K562 (cell line): ENCODE results near the gene DBNDD1. TPM values are rescaled to one million over a fixed set of nuclear protein-coding genes. Genes with fewer than 3 reads are reported as not detected.

Source experiments
- CBFA2T2 ChIP-seq: fragments of 450-650 bp; conservative IDR thresholded peaks from 2 replicates; pipeline ENCODE4 v1.6.1; 2017; ENCODE audit warnings: mild to moderate bottlenecking
- CREB1 ChIP-seq, 2 experiments: sonication (generic) in 1 of 2; formaldehyde crosslinking in 1 of 2; IDR thresholded peaks; 2 replicates each; pipeline versions ENCODE4 v1.6.1 to v1.8.0; 2012 to 2022; ENCODE audit warnings: inconsistent platforms in 1 of 2, mild to moderate bottlenecking in 1 of 2, missing genetic modification reagents in 1 of 2, moderate library complexity in 1 of 2
- JUN ChIP-seq, 2 experiments: sonication (generic) in 1 of 2; formaldehyde crosslinking in 1 of 2; IDR thresholded peaks; 2 replicates each; pipeline versions ENCODE4 v1.6.1 to v1.8.0; 2012 to 2022; ENCODE audit warnings: borderline replicate concordance in 2 of 2, mild to moderate bottlenecking in 2 of 2, improper control_type of control experiment in 1 of 2, low read depth in 1 of 2, low read length in 1 of 2, missing genetic modification reagents in 1 of 2
- KAT8 ChIP-seq: fragments of 450-650 bp; IDR thresholded peaks from 2 replicates; pipeline ENCODE4 v1.6.1; 2016; ENCODE audit warnings: low read depth, mild to moderate bottlenecking
- KDM2B ChIP-seq: fragments of 250-450 bp; sonication (Bioruptor Pico); IDR thresholded peaks from 2 replicates; pipeline ENCODE4 v1.8.0; 2021; ENCODE audit warnings: mild to moderate bottlenecking, moderate library complexity
- PRMT5 ChIP-seq: sonication (generic); formaldehyde crosslinking; IDR thresholded peaks from 2 replicates; pipeline ENCODE4 v1.5.0; 2020; ENCODE audit warnings: missing genetic modification reagents
- RUNX1 ChIP-seq: sonication (generic); IDR thresholded peaks from 2 replicates; pipeline ENCODE4 v1.6.1; 2016; ENCODE audit warnings: antibody characterized with exemption, low read depth
- STAG1 ChIP-seq: sonication (generic); formaldehyde crosslinking; IDR thresholded peaks from 2 replicates; pipeline ENCODE4 v1.5.0; 2020; ENCODE audit warnings: missing genetic modification reagents, borderline replicate concordance
- TCF7L2 ChIP-seq: fragments of 150-350 bp; IDR thresholded peaks from 2 replicates; pipeline ENCODE4 v1.6.1; 2016; ENCODE audit warnings: low read depth, mild to moderate bottlenecking, low read length, moderate library complexity
- TEAD1 ChIP-seq, 2 experiments: fragments of 450-650 bp in 1 of 2; sonication (generic) in 1 of 2; formaldehyde crosslinking; IDR thresholded peaks; 2 replicates each; pipeline versions ENCODE4 v1.4.0 to v1.8.0; 2020 to 2022; ENCODE audit warnings: mild to moderate bottlenecking in 2 of 2, missing genetic modification reagents in 1 of 2
- TRIM28 ChIP-seq: fragments of 450-650 bp; IDR thresholded peaks from 2 replicates; pipeline ENCODE4 v1.6.1; 2017
- TSC22D4 ChIP-seq: fragments of 450-650 bp; IDR thresholded peaks from 2 replicates; pipeline ENCODE4 v1.6.1; 2016; ENCODE audit warnings: missing genetic modification characterization, missing biosample characterization, control low read depth
- ZBTB8A ChIP-seq: fragments of 450-650 bp; IDR thresholded peaks from 2 replicates; pipeline ENCODE4 v1.6.1; 2018; ENCODE audit warnings: mild to moderate bottlenecking, moderate library complexity; ENCODE audit not compliant: partially characterized antibody
- ZNF12 ChIP-seq: sonication (generic); formaldehyde crosslinking; IDR thresholded peaks from 2 replicates; pipeline ENCODE4 v1.4.0; 2020; ENCODE audit warnings: mild to moderate bottlenecking, missing genetic modification reagents
- ZNF3 ChIP-seq: fragments of 250-450 bp; sonication (Bioruptor Pico); IDR thresholded peaks from 2 replicates; pipeline ENCODE4 v1.5.0; 2021; ENCODE audit warnings: mild to moderate bottlenecking, moderate library complexity
- ZNF830 ChIP-seq: fragments of 250-450 bp; sonication (Bioruptor Pico); IDR thresholded peaks from 2 replicates; pipeline ENCODE4 v1.5.0; 2021; ENCODE audit warnings: mild to moderate bottlenecking
- polyA plus RNA-seq, 8 experiments: library from polyadenylated mRNA; depleted of rRNA in 4 of 8; stranded (reverse) in 5 of 8; unstranded in 3 of 8; fragments of >200 nt; fragmentation: Nextera tagmentation in 2 of 8; fragmentation: Illumina TruSeq in 1 of 8; extraction: Ambion mirVana in 2 of 8; extraction: Trizol in 1 of 8; gene quantifications; 2 replicates each; pipeline versions ENCODE4 v1.2.1 to v1.2.3, GENCODE V29; 2011 to 2014; ENCODE audit warnings: inconsistent platforms in 1 of 8, missing spikeins in 1 of 8
- total RNA-seq, 7 experiments: library from RNA; depleted of rRNA in 6 of 7; stranded (reverse); fragments of >200 nt in 6 of 7; fragmentation: Illumina TruSeq in 2 of 7; extraction: Trizol in 2 of 7; gene quantifications; 2 replicates each; pipeline versions ENCODE4 v1.2.1 to v1.2.3, GENCODE V29; 2011 to 2021; ENCODE audit warnings: low replicate concordance in 1 of 7
- TF ChIP-seq, protein P1 (sequence below), 2 experiments: fragments of 450-650 bp; IDR thresholded peaks; 2 replicates each; pipeline ENCODE4 v1.6.1; 2016
- TF ChIP-seq, protein P2 (sequence below): fragments of 250-450 bp; sonication (Bioruptor Pico); IDR thresholded peaks from 2 replicates; pipeline ENCODE4 v1.5.0; 2022; ENCODE audit warnings: mild to moderate bottlenecking
- TF ChIP-seq, protein P3 (sequence below): fragments of 450-650 bp; formaldehyde crosslinking; conservative IDR thresholded peaks from 2 replicates; pipeline ENCODE4 v1.4.0; 2022; ENCODE audit warnings: mild to moderate bottlenecking, missing genetic modification characterization
- TF ChIP-seq, protein P4 (sequence below), 3 experiments: fragments of 200-800 bp in 1 of 3; sonication (Bioruptor generic) in 1 of 3; sonication (generic) in 1 of 3; formaldehyde crosslinking in 1 of 3; IDR thresholded peaks; 2 replicates each; pipeline versions ENCODE4 v1.6.1 to v1.8.0; 2016 to 2022; ENCODE audit warnings: mild to moderate bottlenecking in 2 of 3, missing compliant biosample characterization in 2 of 3, missing genetic modification characterization in 2 of 3, missing genetic modification reagents in 1 of 3

Gene DBNDD1
- total and polyA plus RNA-seq, 9 of the 15 experiments (the other 6 are each of a cell fraction or from before 2014, with no cell fraction given) = 0.55 to 13.0 (median 5.8) TPM

DNA sequence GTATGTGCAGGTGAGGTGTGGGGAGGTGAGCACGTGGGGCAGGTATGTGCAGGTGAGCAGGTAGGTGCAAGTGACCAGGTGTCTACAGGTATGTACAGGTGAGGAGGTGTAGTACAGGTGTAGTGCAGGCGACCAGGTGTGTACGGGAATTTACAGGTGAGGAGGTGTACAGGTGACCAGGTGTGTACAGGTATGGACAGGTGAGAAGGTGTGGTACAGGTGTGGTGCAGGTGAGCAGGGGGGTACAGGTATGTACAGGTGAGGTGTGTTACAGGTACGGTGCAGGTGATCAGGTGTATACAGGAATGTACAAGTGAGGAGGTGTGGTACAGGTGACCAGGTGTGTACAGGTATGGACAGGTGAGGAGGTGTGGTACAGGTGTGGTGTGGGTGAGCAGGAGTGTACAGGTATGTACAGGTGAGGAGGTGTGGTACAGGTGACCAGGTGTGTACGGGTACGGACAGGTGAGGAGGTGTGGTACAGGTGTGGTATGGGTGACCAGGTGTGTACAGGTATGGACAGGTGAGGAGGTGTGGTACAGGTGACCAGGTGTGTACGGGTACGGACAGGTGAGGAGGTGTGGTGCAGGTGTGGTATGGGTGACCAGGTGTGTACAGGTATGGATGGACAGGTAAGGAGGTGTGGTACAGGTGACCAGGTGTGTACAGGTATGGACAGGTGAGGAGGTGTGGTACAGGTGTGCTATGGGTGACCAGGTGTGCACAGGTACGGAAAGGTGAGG, 12.8 kb upstream of the DBNDD1 start (continued):
- no peak for TF ChIP-seq TRIM28
- no peak for TF ChIP-seq TCF7L2
- no peak for TF ChIP-seq KAT8
- no peak for TF ChIP-seq ZNF3
- no peak for TF ChIP-seq RUNX1
- no peak for TF ChIP-seq JUN (IDR thresholded peaks at IDR 0.05; ENCODE audit: borderline replicate concordance, low read depth, low read length)
- TF ChIP-seq JUN (CRISPR knock-in tag; IDR thresholded peaks at IDR 0.05; ENCODE audit: borderline replicate concordance) = peak; percentile 92; the same call in 1 of the 2 replicates
- TF ChIP-seq TSC22D4 (tag) = no peak
- no peak for TF ChIP-seq ZNF830 (CRISPR knock-in tag)
- peak; percentile 11 to 98; a peak in 2 of 4 replicates for TF ChIP-seq TEAD1 (CRISPR knock-in tag; IDR thresholded peaks at IDR 0.05)
- TF ChIP-seq, protein P1, sequence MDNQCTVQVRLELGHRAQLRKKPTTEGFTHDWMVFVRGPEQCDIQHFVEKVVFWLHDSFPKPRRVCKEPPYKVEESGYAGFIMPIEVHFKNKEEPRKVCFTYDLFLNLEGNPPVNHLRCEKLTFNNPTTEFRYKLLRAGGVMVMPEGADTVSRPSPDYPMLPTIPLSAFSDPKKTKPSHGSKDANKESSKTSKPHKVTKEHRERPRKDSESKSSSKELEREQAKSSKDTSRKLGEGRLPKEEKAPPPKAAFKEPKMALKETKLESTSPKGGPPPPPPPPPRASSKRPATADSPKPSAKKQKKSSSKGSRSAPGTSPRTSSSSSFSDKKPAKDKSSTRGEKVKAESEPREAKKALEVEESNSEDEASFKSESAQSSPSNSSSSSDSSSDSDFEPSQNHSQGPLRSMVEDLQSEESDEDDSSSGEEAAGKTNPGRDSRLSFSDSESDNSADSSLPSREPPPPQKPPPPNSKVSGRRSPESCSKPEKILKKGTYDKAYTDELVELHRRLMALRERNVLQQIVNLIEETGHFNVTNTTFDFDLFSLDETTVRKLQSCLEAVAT (IDR thresholded peaks at IDR 0.05) = 0 out of 4 replicates have a peak, but pooled peaks of 1 of the 2 experiments have one; percentile 57
- no peak for TF ChIP-seq CREB1 (IDR thresholded peaks at IDR 0.05)
- no peak for TF ChIP-seq CREB1 (CRISPR knock-in tag; IDR thresholded peaks at IDR 0.05)
- peak; percentile 78 for TF ChIP-seq CBFA2T2
- TF ChIP-seq ZBTB8A = no peak
- no peak; the same call in 1 of the 2 replicates for TF ChIP-seq ZNF12 (CRISPR knock-in tag)
- TF ChIP-seq, protein P2, sequence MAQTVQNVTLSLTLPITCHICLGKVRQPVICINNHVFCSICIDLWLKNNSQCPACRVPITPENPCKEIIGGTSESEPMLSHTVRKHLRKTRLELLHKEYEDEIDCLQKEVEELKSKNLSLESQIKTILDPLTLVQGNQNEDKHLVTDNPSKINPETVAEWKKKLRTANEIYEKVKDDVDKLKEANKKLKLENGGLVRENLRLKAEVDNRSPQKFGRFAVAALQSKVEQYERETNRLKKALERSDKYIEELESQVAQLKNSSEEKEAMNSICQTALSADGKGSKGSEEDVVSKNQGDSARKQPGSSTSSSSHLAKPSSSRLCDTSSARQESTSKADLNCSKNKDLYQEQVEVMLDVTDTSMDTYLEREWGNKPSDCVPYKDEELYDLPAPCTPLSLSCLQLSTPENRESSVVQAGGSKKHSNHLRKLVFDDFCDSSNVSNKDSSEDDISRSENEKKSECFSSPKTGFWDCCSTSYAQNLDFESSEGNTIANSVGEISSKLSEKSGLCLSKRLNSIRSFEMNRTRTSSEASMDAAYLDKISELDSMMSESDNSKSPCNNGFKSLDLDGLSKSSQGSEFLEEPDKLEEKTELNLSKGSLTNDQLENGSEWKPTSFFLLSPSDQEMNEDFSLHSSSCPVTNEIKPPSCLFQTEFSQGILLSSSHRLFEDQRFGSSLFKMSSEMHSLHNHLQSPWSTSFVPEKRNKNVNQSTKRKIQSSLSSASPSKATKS (CRISPR knock-in tag) = no peak
- TF ChIP-seq, protein P3, sequence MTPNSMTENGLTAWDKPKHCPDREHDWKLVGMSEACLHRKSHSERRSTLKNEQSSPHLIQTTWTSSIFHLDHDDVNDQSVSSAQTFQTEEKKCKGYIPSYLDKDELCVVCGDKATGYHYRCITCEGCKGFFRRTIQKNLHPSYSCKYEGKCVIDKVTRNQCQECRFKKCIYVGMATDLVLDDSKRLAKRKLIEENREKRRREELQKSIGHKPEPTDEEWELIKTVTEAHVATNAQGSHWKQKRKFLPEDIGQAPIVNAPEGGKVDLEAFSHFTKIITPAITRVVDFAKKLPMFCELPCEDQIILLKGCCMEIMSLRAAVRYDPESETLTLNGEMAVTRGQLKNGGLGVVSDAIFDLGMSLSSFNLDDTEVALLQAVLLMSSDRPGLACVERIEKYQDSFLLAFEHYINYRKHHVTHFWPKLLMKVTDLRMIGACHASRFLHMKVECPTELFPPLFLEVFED (CRISPR knock-in tag) = no peak
- no peak for TF ChIP-seq KDM2B (CRISPR knock-in tag)
- TF ChIP-seq, protein P4, sequence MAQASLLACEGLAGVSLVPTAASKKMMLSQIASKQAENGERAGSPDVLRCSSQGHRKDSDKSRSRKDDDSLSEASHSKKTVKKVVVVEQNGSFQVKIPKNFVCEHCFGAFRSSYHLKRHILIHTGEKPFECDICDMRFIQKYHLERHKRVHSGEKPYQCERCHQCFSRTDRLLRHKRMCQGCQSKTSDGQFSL (CRISPR knock-in tag; IDR thresholded peaks at IDR 0.05) = peak; percentile 82
- TF ChIP-seq, protein P4 (tag; IDR thresholded peaks at IDR 0.05) = no peak
- TF ChIP-seq PRMT5 = peak; percentile 51; the same call in 1 of the 2 replicates
- peak; percentile 91 for TF ChIP-seq STAG1 (CRISPR knock-in tag)
